GM19099 (cell line): Measurements from ENCODE around the gene SLC35F3.

Source experiments
- POLR2A ChIP-seq: IDR thresholded peaks from 3 replicates; pipeline ENCODE4 v1.6.1; 2011; ENCODE audit warnings: low read depth; ENCODE audit not compliant: insufficient read length; ENCODE audit errors: extremely low read depth

The SLC35F3 gene

GRCh38 chr1:234018816-234019215, 114.3 kb downstream of the SLC35F3 start:
- no peak for TF ChIP-seq POLR2A

DNA sequence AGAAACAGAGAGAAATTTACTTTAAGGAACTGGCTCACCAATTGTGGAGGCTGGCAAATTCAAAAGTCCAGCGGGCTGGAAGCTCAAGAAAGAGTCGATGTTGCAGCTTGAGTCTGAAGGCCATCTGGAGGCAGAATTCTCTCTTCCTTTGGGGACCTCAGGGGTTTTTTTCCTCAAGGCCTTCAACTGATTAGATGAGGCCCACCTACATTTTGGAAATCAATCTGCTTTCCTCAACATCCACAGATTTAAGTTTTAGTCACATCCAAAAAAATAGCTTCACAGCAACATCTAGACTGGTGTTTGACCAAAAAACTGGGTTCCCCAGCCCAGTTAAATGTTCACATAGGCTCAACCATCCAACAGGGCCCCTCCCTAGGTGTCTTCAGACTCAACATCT, 114.9 kb downstream of the SLC35F3 start:
- no peak for TF ChIP-seq POLR2A

- TF ChIP-seq POLR2A: no peak
Measured at GRCh38 chr1:234022302-234022701, 117.8 kb downstream of the SLC35F3 start.

GRCh38 chr1:234039603-234040002, 135.1 kb downstream of the SLC35F3 start:
- TF ChIP-seq POLR2A: no peak

DNA sequence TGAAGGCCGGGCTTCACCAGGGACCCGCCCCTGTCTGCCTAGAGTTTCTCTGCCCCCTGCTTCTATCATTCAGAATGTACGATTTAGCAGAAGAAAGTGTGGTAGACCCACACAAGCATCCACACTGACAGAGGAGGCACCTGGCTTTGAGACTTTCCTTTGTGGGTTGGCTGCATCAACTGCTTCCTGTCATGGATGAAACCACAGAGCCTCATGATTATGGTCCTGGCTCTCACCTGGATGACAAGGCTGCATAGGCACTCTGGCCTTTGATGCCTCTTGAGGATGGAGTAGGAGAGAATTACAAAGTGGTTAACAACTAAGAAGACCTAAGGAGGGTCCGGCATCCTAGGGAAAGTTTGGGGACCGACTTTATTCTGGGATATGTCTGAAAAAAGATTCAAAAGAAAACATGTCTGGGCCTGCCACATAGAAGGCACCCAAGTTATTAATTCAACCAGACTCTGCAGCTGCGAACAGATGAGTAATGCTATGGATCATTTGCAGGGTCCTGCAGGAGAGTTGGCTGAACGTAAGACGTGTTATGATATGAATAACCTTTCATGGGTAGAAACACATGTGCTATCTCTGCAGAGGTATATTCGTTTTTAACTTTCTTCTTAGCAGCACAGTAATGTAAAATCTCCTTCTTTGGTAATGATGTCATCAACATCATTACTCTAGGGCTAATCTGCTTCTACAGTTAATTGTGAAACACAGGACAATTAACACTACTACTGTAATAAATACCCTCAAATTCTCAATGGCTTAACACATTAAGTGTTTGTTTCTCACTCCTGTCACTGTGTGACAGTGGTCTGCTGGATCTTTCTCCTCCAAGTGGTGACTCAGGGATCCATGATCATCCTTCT, 136.2 kb downstream of the SLC35F3 start:
- no peak for TF ChIP-seq POLR2A

- no peak for TF ChIP-seq POLR2A
Measured at GRCh38 chr1:234044079-234044478, 139.6 kb downstream of the SLC35F3 start.

DNA sequence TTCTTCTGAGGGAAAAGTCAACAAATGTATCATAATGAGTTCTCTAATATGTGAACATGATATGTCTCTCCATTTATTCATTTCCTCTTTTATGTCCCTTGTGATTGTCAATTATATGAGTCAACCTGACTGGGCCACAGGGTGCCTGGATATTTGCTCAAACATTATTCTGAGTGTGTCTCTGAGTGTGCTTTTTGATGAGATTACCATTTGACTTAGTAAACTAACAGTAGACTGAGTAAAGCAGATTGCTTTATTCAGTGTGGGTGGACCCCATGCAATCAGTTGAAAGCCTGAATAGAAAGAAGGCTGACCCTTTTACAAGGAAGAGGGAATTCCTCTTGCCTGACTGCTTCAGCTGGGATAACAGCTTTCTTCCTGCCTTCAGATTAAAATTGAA, 142.6 kb downstream of the SLC35F3 start:
- no peak for TF ChIP-seq POLR2A

DNA sequence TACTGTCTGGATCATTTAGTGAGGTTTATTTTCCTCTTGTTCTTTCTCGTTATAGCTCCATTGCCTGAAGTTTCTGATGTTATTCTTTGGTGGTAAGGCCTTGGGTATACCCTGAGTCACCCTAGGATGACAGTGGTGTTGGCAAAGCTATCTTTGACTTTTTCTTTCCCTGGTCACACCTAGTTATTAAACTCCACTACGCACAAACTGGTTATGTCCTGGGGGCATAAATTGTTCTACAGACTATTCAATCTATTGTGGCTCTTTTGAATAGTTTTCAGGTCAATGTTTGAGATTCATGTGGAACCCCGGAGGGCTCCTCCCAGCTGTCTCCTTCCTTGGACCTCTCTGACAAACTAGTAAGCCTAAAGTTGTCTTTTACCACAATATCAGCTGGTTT, 157.7 kb downstream of the SLC35F3 start:
- TF ChIP-seq POLR2A: no peak

- no peak for TF ChIP-seq POLR2A
Measured at GRCh38 chr1:234065794-234066447, 161.4 kb downstream of the SLC35F3 start.

DNA sequence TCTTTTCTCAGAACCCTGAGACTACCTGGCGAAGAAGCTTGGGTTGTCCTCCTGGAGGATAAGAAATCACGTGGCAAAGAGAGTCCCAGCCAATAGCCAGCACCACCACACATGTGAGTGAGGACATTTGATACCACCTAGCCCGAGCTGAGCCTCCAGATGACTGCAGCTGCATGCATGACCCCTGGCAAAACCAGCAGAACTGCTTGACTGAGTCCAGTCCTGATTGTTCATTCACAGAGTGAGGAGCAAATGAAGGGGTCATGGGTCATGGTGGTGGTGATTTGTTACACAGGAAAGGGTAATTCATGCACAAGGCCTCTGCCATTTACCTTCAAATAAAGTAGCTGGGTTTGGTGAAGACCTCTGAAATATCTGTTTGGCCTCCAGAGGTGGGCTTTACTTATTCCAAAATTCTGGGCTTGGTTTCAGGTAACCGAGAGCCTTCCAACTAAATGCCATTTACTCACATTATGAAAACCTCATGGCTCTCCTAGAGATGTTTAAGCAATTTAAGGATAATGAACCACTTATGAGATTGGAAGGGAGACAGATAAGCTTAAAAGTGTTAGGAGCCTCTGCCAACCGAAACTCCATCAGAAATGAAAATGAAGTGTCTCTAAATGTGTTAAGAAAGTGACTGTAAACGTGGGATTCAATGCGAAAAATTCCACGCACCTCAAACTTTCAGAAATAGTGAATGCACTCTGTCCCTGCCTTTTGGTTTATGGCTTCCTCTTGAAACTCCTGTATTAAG, 163.3 kb downstream of the SLC35F3 start:
- no peak for TF ChIP-seq POLR2A

- no peak for TF ChIP-seq POLR2A
Measured at GRCh38 chr1:234069760-234070159, 165.3 kb downstream of the SLC35F3 start.

DNA sequence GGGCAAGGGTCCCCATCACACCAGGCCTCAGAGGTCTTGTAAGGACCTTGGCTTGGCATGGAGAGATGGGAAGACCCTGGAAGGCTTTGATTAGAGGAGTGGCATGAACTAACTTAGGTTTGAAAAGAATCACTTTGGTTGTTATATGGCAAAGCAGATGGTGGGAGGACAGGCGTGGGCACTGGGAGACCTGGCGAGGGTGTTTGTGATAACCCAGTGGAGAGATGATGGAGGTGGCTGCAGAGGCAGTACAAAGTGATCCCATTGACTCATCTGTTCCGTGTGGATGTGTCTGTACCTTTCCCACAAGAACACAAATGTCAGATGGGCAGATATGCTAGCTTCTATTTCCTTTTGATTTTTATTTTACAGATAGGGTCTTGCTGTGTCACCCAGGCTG, 168.3 kb downstream of the SLC35F3 start:
- no peak for TF ChIP-seq POLR2A

DNA sequence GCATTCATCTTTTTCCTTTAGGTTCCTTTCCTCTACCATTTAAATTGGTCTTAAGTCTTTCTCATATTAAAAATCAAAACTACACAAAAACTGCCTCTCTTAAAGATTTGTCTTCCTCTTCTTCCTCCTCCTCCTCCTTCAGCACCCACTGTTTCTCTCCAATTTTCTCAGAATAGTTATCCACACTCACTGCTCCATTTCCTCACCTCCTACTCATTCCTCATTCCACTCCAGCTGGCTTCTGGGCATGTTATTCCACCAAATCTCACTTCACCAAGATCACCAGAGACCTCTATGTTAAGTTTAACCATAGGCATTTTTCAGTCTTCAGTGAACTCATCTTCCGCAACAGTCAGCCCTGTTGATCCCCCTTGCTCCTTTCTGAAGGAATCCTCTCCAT, 173.7 kb downstream of the SLC35F3 start:
- TF ChIP-seq POLR2A: no peak

DNA sequence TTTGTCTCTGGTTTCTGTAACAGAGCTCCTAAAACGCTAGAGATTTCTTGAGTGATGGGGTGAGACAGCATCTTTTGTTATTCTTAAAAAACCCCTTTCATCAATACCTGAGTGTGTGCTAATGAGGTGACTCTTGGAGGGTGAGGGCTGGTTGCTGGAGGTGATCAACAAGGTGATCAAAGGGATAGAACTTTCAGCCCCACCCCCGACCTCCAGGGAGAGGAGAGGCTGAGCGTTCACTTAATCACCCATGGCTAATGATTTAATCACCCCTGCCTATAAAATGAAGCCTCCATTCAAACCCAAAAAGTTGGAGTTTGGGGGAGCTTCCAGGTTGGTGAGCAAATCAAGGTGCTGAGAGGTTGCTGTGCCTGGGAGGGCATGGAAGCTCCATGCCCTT, 175.4 kb downstream of the SLC35F3 start:
- TF ChIP-seq POLR2A: no peak

- no peak for TF ChIP-seq POLR2A
Measured at GRCh38 chr1:234083460-234083859, 179.0 kb downstream of the SLC35F3 start.

- no peak for TF ChIP-seq POLR2A
Measured at GRCh38 chr1:234089396-234089795, 184.9 kb downstream of the SLC35F3 start.
